HL-60 (cell line): ENCODE measurements around the gene DOCK9.

Experiments
- CTCF ChIP-seq: IDR thresholded peaks from one replicate; pipeline ENCODE4 v1.5.1; 2011; ENCODE audit warnings: low read length, control low read depth, inconsistent platforms; ENCODE audit not compliant: insufficient read depth
- POLR2AphosphoS5 ChIP-seq: IDR thresholded peaks from 2 replicates; pipeline ENCODE4 v1.6.1; 2012; ENCODE audit warnings: low read depth

- TF ChIP-seq POLR2AphosphoS5, result no peak
- TF ChIP-seq CTCF, result no peak
These were observed 134.4 kb downstream of the DOCK9 start for GRCh38 chr13:98843482-98843877.
